PC-9 (cell line): Measurements from ENCODE around the gene GAS7.

Source experiments
- CTCF ChIP-seq: fragments of 200-600 bp; sonication (generic); conservative IDR thresholded peaks from 2 replicates; pipeline ENCODE4 v1.6.1; 2017; ENCODE audit warnings: mixed run types, antibody characterized with exemption, mild to moderate bottlenecking, moderate library complexity
- EZH2 ChIP-seq: fragments of 200-600 bp; sonication (generic); IDR thresholded peaks from 2 replicates; pipeline ENCODE4 v1.8.0; 2017; ENCODE audit warnings: antibody characterized with exemption, low read depth

- TF ChIP-seq CTCF, result no peak
- TF ChIP-seq EZH2, result no peak
Observed at GRCh38 chr17:10162096-10162495, 36.3 kb downstream of the GAS7 start.
